ENCODE measurements around the gene FBXW2.

Gene FBXW2

GRCh38 chr9:120714088-120714845 lies 78.9 kb downstream of the FBXW2 start, which contains the start of gene MEGF9:
Gene MEGF9, minus strand, starts transcription at chr9:120714470. Its CDS starts 112 bp downstream, at chr9:120714358.
- peak; percentile 94 for DNase-seq (ENCODE audit: low read depth)

- no peak for DNase-seq (ENCODE audit: low read depth)
Observed at GRCh38 chr9:120713257-120714087, 79.7 kb downstream of the FBXW2 start.

- no peak for DNase-seq (ENCODE audit: low read depth)
Observed at GRCh38 chr9:120712539-120713031, 80.6 kb downstream of the FBXW2 start.

- DNase-seq (ENCODE audit: low read depth): no peak
Observed at GRCh38 chr9:120711841-120712538, 81.2 kb downstream of the FBXW2 start.

DNA sequence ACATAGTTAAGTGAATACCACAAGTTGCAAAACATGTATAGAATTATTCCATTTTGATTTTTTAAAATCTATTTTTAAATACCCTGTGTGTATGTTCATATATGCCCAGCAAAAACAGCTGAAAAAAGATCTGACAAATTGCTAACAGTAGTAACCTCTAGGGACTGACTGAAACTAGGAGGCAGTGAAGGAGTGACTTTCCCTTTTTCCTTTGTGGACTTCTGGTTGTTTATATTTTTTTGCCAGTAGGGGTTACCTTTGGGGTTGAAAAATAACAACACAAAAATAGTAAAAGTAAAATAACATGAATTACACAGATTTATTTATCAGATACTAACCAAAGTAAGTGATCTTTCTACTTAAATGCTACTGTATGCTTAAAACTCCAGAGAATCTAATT lies 81.9 kb downstream of the FBXW2 start:
- DNase-seq (ENCODE audit: low read depth): no peak

- DNase-seq (ENCODE audit: low read depth): no peak
Observed at GRCh38 chr9:120710110-120710981, 82.9 kb downstream of the FBXW2 start.

DNA sequence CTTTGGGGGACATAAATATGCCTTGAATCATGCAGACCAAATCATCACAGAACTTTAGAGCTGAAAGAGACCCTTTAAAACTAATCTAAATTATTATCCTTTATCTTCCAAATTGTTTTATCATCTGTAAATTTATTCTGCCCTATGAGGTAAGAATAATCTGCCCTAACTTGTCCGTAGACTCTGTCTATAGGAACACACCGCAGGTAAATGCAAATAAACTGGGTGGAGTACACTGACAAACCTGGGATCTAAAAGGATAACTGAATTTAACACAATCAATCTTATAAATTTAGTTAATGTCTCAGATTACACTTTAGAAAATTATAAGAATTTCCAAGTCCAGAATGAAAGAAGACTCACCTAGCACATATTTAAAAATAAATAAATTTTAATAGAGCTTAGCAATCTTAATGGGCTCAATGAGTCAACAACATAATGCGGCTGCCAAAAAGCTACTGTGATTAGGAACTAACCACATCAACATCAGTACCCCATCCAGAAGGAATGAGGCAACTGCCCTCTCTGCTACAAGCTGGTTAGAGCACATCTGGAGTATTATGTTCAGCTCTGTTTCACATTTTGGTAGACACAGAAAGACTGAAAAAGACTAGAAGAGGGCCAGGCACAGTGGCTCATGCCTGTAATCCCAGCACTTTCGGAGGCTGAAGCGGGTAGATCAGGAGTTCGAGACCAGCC lies 84.5 kb downstream of the FBXW2 start:
- DNase-seq (ENCODE audit: low read depth): no peak

GRCh38 chr9:120707170-120707569 lies 86.0 kb downstream of the FBXW2 start:
- DNase-seq (ENCODE audit: low read depth): no peak
